Measurements from ENCODE around the gene FGF2. TPM values are rescaled to one million over a fixed set of nuclear protein-coding genes. Genes with fewer than 3 reads are reported as not detected.

Gene FGF2
- total RNA-seq, 1 donor from 2014 or later = 26.1 TPM

- Mint-ChIP-seq H3K4me1 (ENCODE audit: unreplicated experiment) (peaks cover 6% of the 10 kb centered on the region), H3K27ac (ENCODE audit: unreplicated experiment) (no peak overlapping the region), H3K36me3 (ENCODE audit: low read depth, unreplicated experiment) (peaks cover 17% of the 10 kb centered on the region), H3K27me3 (ENCODE audit: unreplicated experiment) (peaks cover 1% of the 10 kb centered on the region), H3K9me3 (ENCODE audit: unreplicated experiment) (no peaks in the 10 kb centered on the region), H3K4me3 (ENCODE audit: unreplicated experiment) (no peak overlapping the region)
- no peak for DNase-seq (ENCODE audit: low spot score)
- no peak for TF ChIP-seq CTCF (IDR thresholded peaks at IDR 0.05; ENCODE audit: unreplicated experiment)
These were observed 47.4 kb downstream of the FGF2 start for GRCh38 chr4:122873821-122874593.

GRCh38 chr4:122875949-122876348 is 49.3 kb downstream of the FGF2 start:
- Mint-ChIP-seq H3K4me3 (ENCODE audit: unreplicated experiment) (no peak overlapping the region), H3K27ac (ENCODE audit: unreplicated experiment) (no peak overlapping the region), H3K36me3 (ENCODE audit: low read depth, unreplicated experiment) (peaks cover 37% of the 10 kb centered on the region), H3K27me3 (ENCODE audit: unreplicated experiment) (peaks cover 2% of the 10 kb centered on the region), H3K4me1 (ENCODE audit: unreplicated experiment) (no peaks in the 10 kb centered on the region), H3K9me3 (ENCODE audit: unreplicated experiment) (peaks cover 6% of the 10 kb centered on the region)
- TF ChIP-seq CTCF (IDR thresholded peaks at IDR 0.05; ENCODE audit: unreplicated experiment) = no peak
- no peak for DNase-seq (ENCODE audit: low spot score)

GRCh38 chr4:122876456-122876855 is 49.8 kb downstream of the FGF2 start:
- no peak for TF ChIP-seq CTCF (IDR thresholded peaks at IDR 0.05; ENCODE audit: unreplicated experiment)
- no peak for DNase-seq (ENCODE audit: low spot score)
- Mint-ChIP-seq H3K36me3 (ENCODE audit: low read depth, unreplicated experiment) (peaks cover 41% of the 10 kb centered on the region), H3K4me3 (ENCODE audit: unreplicated experiment) (no peak overlapping the region), H3K9me3 (ENCODE audit: unreplicated experiment) (peaks cover 11% of the 10 kb centered on the region), H3K4me1 (ENCODE audit: unreplicated experiment) (no peaks in the 10 kb centered on the region), H3K27ac (ENCODE audit: unreplicated experiment) (no peak overlapping the region), H3K27me3 (ENCODE audit: unreplicated experiment) (peaks cover 2% of the 10 kb centered on the region)

- Mint-ChIP-seq H3K4me3 (ENCODE audit: unreplicated experiment) (peak overlapping the region; percentile 85), H3K36me3 (ENCODE audit: low read depth, unreplicated experiment) (peaks cover 49% of the 10 kb centered on the region), H3K9me3 (ENCODE audit: unreplicated experiment) (peaks cover 16% of the 10 kb centered on the region), H3K27ac (ENCODE audit: unreplicated experiment) (no peak overlapping the region), H3K4me1 (ENCODE audit: unreplicated experiment) (no peaks in the 10 kb centered on the region), H3K27me3 (ENCODE audit: unreplicated experiment) (peaks cover 2% of the 10 kb centered on the region)
- no peak for TF ChIP-seq CTCF (IDR thresholded peaks at IDR 0.05; ENCODE audit: unreplicated experiment)
- DNase-seq (ENCODE audit: low spot score) = no peak
These were observed 52.4 kb downstream of the FGF2 start for GRCh38 chr4:122879001-122879400.

Data from endothelial cell (in vitro differentiated cells).